ENCODE data around the gene GAS2L1. TPM values are rescaled to one million over a fixed set of nuclear protein-coding genes. Genes with fewer than 3 reads are reported as not detected.

The GAS2L1 gene
- total RNA-seq = 27.2 and 38.2 TPM in 2 replicates

GRCh38 chr22:29306175-29306834 is at the start of gene GAS2L1:
GAS2L1 (plus strand) TSS chr22:29306650; CDS start chr22:29308106, 1,456 bp downstream.

GRCh38 chr22:29267858-29268510 is 38.5 kb upstream of the GAS2L1 start, which contains the start of the genes EWSR1 and RHBDD3:
EWSR1 (plus strand) TSS chr22:29268268; CDS start chr22:29268337, 69 bp downstream.
RHBDD3 (minus strand) TSS chr22:29267981; CDS start chr22:29265626, 2,355 bp downstream.

GRCh38 chr22:29315286-29316140 is 9.1 kb downstream of the GAS2L1 start, which contains the start of gene RASL10A:
RASL10A (minus strand) TSS chr22:29315697; CDS start chr22:29315246, 451 bp downstream.

Small RNA genes within 50 kb of the gene (small RNA-seq; reads per million reads assigned to genes)
- gene MIR3653 = not detected

Other genes with a start within 250 kb of the GAS2L1 start
- gene C22orf31, start 244.8 kb upstream of the GAS2L1 start, total RNA-seq = not detected in 2 replicates
- gene KREMEN1, start 233.6 kb upstream of the GAS2L1 start, total RNA-seq = 0.65 and 0.67 TPM in 2 replicates
- gene EMID1, start 100.8 kb upstream of the GAS2L1 start, total RNA-seq = under 0.01 TPM in 1 of 2 replicates, not detected in the other
- gene RHBDD3, start 38.7 kb upstream of the GAS2L1 start, total RNA-seq = 29.4 and 31.4 TPM in 2 replicates
- gene EWSR1, start 38.4 kb upstream of the GAS2L1 start, total RNA-seq = 226 and 264 TPM in 2 replicates
- 0.96 and 1.3 TPM in 2 replicates for gene RASL10A, start 9.0 kb downstream of the GAS2L1 start, total RNA-seq
- 139 and 142 TPM in 2 replicates for gene AP1B1, start 81.9 kb downstream of the GAS2L1 start, total RNA-seq
- gene RFPL1, start 131.9 kb downstream of the GAS2L1 start, total RNA-seq = not detected in 2 replicates
- gene NEFH, start 173.6 kb downstream of the GAS2L1 start, total RNA-seq = 0.86 and 0.98 TPM in 2 replicates
- gene THOC5, start 247.1 kb downstream of the GAS2L1 start, total RNA-seq = 59.9 and 65.0 TPM in 2 replicates

Measured in vein endothelial cell (primary cell).